NB4 (cell line): ENCODE measurements around the gene ZMYND8.

Experiments
- DNase-seq: peaks from one replicate; pipeline ENCODE4 v3.0.0; 2010; ENCODE audit warnings: low read depth
- H3K4me3 ChIP-seq: one replicate; pipeline ENCODE4 v1.5.1; 2011; ENCODE audit warnings: mild to moderate bottlenecking, low read depth, low read length, moderate library complexity
- CTCF ChIP-seq: IDR thresholded peaks from one replicate; pipeline ENCODE4 v1.5.1; 2012; ENCODE audit warnings: low read depth, low read length
- MAX ChIP-seq: IDR thresholded peaks from 2 replicates; pipeline ENCODE4 v1.6.1; 2011; ENCODE audit warnings: low read depth, low read length
- MYC ChIP-seq: IDR thresholded peaks from 2 replicates; pipeline ENCODE4 v1.6.1; 2011; ENCODE audit warnings: low read depth, low read length
- POLR2A ChIP-seq: IDR thresholded peaks from 2 replicates; pipeline ENCODE4 v1.6.1; 2011; ENCODE audit warnings: mild to moderate bottlenecking; ENCODE audit not compliant: insufficient read length; ENCODE audit errors: extremely low read depth

Gene ZMYND8

GRCh38 chr20:47350691-47351545, 5.6 kb downstream of the ZMYND8 start:
- peak overlapping the region; percentile 92 for H3K4me3 ChIP-seq
- TF ChIP-seq POLR2A (no peak), CTCF (no peak), MAX (no peak), MYC (no peak)
- DNase-seq: no peak

GRCh38 chr20:47350181-47350550, 6.3 kb downstream of the ZMYND8 start:
- TF ChIP-seq MAX: no peak
- TF ChIP-seq MYC: no peak
- no peak for TF ChIP-seq POLR2A
- no peak for TF ChIP-seq CTCF
- DNase-seq: no peak
- peak overlapping the region; percentile 92 for H3K4me3 ChIP-seq

GRCh38 chr20:47349365-47350180, 6.9 kb downstream of the ZMYND8 start:
- DNase-seq: no peak
- peak overlapping the region; percentile 92 for H3K4me3 ChIP-seq

GRCh38 chr20:47348539-47349142, 7.9 kb downstream of the ZMYND8 start:
- no peak for TF ChIP-seq MAX
- TF ChIP-seq CTCF: no peak
- TF ChIP-seq POLR2A: no peak
- TF ChIP-seq MYC: no peak
- DNase-seq: peak; percentile 31
- peak overlapping the region; percentile 14 for H3K4me3 ChIP-seq

More at GRCh38 chr20:47349365-47350180, 6.9 kb downstream of the ZMYND8 start:
- TF ChIP-seq MYC: no peak

GRCh38 chr20:47347661-47348435, 8.7 kb downstream of the ZMYND8 start:
- no peak for DNase-seq
- H3K4me3 ChIP-seq: no peak overlapping the region
- no peak for TF ChIP-seq MAX

- TF ChIP-seq CTCF: no peak
- no peak for TF ChIP-seq MYC
- no peak for TF ChIP-seq MAX
- no peak for TF ChIP-seq POLR2A
- no peak overlapping the region for H3K4me3 ChIP-seq
- no peak for DNase-seq
Observed at GRCh38 chr20:47346172-47346571, 10.3 kb downstream of the ZMYND8 start.
